ENCODE results near the gene VPS52. TPM values are rescaled to one million over a fixed set of nuclear protein-coding genes. Genes with fewer than 3 reads are reported as not detected.
A peak's percentile ranks its signal among the peaks of the same experiment; 100 is the strongest.

Gene VPS52
- total RNA-seq, 1 experiment from 2014 or later, result 46.2 TPM

- Histone ChIP-seq H2AFZ (peak overlapping the region; percentile 93), H4K20me1 (ENCODE audit: insufficient read depth) (peaks cover 6% of the 10 kb centered on the region; the same call in 1 of the 2 replicates), H3K9me2 (ENCODE audit: insufficient read depth) (no peaks in the 10 kb centered on the region), H3K27ac (peak overlapping the region; percentile 58), H3K4me2 (peak overlapping the region; percentile 88), H3K9me3 (ENCODE audit: insufficient read depth, low read depth) (no peaks in the 10 kb centered on the region), H3K4me1 (replicated peaks; ENCODE audit: insufficient read depth) (peaks cover 38% of the 10 kb centered on the region), H3K79me2 (ENCODE audit: low read depth) (peaks cover 28% of the 10 kb centered on the region), H3K27me3 (ENCODE audit: insufficient read depth, low read depth) (no peaks in the 10 kb centered on the region), H3K4me3 (peak overlapping the region; percentile 80), H3F3A (ENCODE audit: insufficient read depth, low read depth) (peaks cover 34% of the 10 kb centered on the region; the same call in 1 of the 2 replicates), H3K36me3 (ENCODE audit: low read depth) (peaks cover 29% of the 10 kb centered on the region)
- no TSS peak for BruUV-seq (replicated peaks)
- CTCF ChIA-PET, result no interaction called here
- TF ChIP-seq CTCF (conservative IDR thresholded peaks at IDR 0.05) (no peak), EZH2 (IDR thresholded peaks at IDR 0.05; ENCODE audit: low read depth) (no peak)
- intact Hi-C loops (cut with micrococcal nuclease; ENCODE audit: unreplicated experiment), result loop anchor here (10.0 kb wide), 2 partner anchors 69 to 209 kb away; partner anchors contain the start of genes B3GALT4, CUTA, PHF1 and RPS18
- peak; percentile 73 to 77 for DNase-seq
- POLR2A ChIA-PET (ENCODE audit: unreplicated experiment), result interaction anchor here (0.5 to 0.7 kb wide), 2 partner anchors 45 to 60 kb away, joined by 4 to 5 read pairs; no protein-coding TSS in a partner anchor
Measured at GRCh38 chr6:33205191-33206026, 66.3 kb downstream of the VPS52 start.

GRCh38 chr6:33204415-33205190 lies 67.1 kb downstream of the VPS52 start, which contains the start of gene HSD17B8:
TSS of gene HSD17B8 (plus strand) at chr6:33204655. CDS start at chr6:33204669, 14 bp downstream.
- ChIA-PET POLR2A (ENCODE audit: unreplicated experiment) (interaction anchor here (0.5 to 0.7 kb wide), 3 partner anchors 30 to 1302 kb away, joined by 4 to 12 read pairs (median 4); no protein-coding TSS in a partner anchor), CTCF (no interaction called here)
- H3K9me2 ChIP-seq (ENCODE audit: insufficient read depth), result no peaks in the 10 kb centered on the region
- H3K4me2 ChIP-seq, result peak within 1 kb of the TSS; percentile 88
- intact Hi-C loops (cut with micrococcal nuclease; ENCODE audit: unreplicated experiment), result loop anchor here (5.0 to 10.0 kb wide), 3 partner anchors 70 to 573 kb away; partner anchors contain the start of genes B3GALT4, CUTA, PHF1 and RPS18
- TSS peak; percentile 16 for BruUV-seq (replicated peaks)
- H2AFZ ChIP-seq, result peak within 1 kb of the TSS; percentile 93
- H3K4me1 ChIP-seq (replicated peaks; ENCODE audit: insufficient read depth), result peaks cover 38% of the 10 kb centered on the region
- TF ChIP-seq CTCF (conservative IDR thresholded peaks at IDR 0.05) (no peak), EZH2 (IDR thresholded peaks at IDR 0.05; ENCODE audit: low read depth) (no peak)
- peaks cover 35% of the 10 kb centered on the region for H3K79me2 ChIP-seq (ENCODE audit: low read depth)
- peaks cover 35% of the 10 kb centered on the region; the same call in 1 of the 2 replicates for H3F3A ChIP-seq (ENCODE audit: insufficient read depth, low read depth)
- no peaks in the 10 kb centered on the region for H3K27me3 ChIP-seq (ENCODE audit: insufficient read depth, low read depth)
- peak; percentile 84 to 91 for DNase-seq
- H3K4me3 ChIP-seq, result peak within 1 kb of the TSS; percentile 80
- no peaks in the 10 kb centered on the region for H3K9me3 ChIP-seq (ENCODE audit: insufficient read depth, low read depth)
- H3K27ac ChIP-seq, result peak within 1 kb of the TSS; percentile 58
- peaks cover 6% of the 10 kb centered on the region; the same call in 1 of the 2 replicates for H4K20me1 ChIP-seq (ENCODE audit: insufficient read depth)
- peaks cover 23% of the 10 kb centered on the region for H3K36me3 ChIP-seq (ENCODE audit: low read depth)

- POLR2A ChIA-PET (ENCODE audit: unreplicated experiment), result no interaction called here
- H3K27me3 ChIP-seq (ENCODE audit: insufficient read depth, low read depth), result no peaks in the 10 kb centered on the region
- no peaks in the 10 kb centered on the region for H3K9me3 ChIP-seq (ENCODE audit: insufficient read depth, low read depth)
- peak overlapping the region; percentile 80; the same call in 1 of the 2 replicates for H3K4me3 ChIP-seq
- TF ChIP-seq CTCF (conservative IDR thresholded peaks at IDR 0.05), result no peak
- no peak for TF ChIP-seq EZH2 (IDR thresholded peaks at IDR 0.05; ENCODE audit: low read depth)
- H3F3A ChIP-seq (ENCODE audit: insufficient read depth, low read depth), result peaks cover 38% of the 10 kb centered on the region; the same call in 1 of the 2 replicates
- H3K27ac ChIP-seq, result no peak overlapping the region
- peaks cover 6% of the 10 kb centered on the region; the same call in 1 of the 2 replicates for H4K20me1 ChIP-seq (ENCODE audit: insufficient read depth)
- no peak for DNase-seq
- BruUV-seq (replicated peaks), result no TSS peak
- H3K4me1 ChIP-seq (replicated peaks; ENCODE audit: insufficient read depth), result peaks cover 42% of the 10 kb centered on the region
- peak overlapping the region; percentile 88 for H3K4me2 ChIP-seq
- peaks cover 40% of the 10 kb centered on the region for H3K79me2 ChIP-seq (ENCODE audit: low read depth)
- CTCF ChIA-PET, result no interaction called here
- H3K9me2 ChIP-seq (ENCODE audit: insufficient read depth), result no peaks in the 10 kb centered on the region
- no peak overlapping the region for H2AFZ ChIP-seq
- peaks cover 21% of the 10 kb centered on the region for H3K36me3 ChIP-seq (ENCODE audit: low read depth)
- intact Hi-C loops (cut with micrococcal nuclease; ENCODE audit: unreplicated experiment), result loop anchor here (5.0 to 10.0 kb wide), 3 partner anchors 71 to 573 kb away; partner anchors contain the start of genes B3GALT4, CUTA, PHF1 and RPS18
Measured at GRCh38 chr6:33204165-33204414, 67.6 kb downstream of the VPS52 start.
